ENCODE results near the gene GASK1A.

DNA sequence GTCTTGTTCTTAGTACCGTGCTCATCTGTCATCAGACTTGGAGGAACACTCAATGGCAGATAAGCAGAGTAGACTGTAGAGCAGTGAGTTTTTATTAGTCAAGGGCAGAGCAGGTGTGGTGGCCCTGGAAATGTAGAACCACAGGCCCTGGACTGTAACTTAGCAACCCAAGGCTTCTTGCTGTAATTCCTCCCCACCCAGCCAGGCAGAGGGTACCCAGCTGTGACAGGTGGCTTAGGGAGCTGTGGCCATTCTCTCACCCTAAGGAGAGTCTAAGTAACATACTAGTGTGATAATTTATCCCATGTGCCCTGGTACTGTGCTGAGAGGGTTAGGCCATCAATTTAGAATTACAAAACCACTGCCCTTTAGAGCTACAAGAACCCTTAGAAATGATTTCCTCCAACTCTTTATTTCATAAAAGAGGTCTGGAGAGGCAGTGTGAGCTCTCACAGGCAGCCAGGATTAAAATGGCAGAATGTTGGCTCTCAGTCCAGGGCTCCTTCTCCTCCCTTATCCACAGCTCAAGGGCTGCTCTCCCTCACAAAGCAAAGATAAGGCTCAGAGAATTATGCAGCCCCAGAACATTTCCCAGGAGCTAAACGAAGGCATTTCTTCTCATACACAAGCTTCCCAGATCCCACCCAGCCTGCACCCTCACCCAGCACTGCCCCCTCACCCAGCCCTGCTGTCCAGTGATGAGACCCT, 123.8 kb downstream of the GASK1A start:
- TF ChIP-seq CTCF (IDR thresholded peaks at IDR 0.05) (no peak), CHD2 (IDR thresholded peaks at IDR 0.05; ENCODE audit: low read length, partially characterized antibody) (no peak), POLR2AphosphoS2 (conservative IDR thresholded peaks at IDR 0.05; ENCODE audit: low read length) (no peak), CEBPB (IDR thresholded peaks at IDR 0.05) (no peak), CBX8 (IDR thresholded peaks at IDR 0.05) (no peak), ELK1 (IDR thresholded peaks at IDR 0.05; ENCODE audit: low read depth, low read length) (no peak)
- TF ChIP-seq, protein P1, sequence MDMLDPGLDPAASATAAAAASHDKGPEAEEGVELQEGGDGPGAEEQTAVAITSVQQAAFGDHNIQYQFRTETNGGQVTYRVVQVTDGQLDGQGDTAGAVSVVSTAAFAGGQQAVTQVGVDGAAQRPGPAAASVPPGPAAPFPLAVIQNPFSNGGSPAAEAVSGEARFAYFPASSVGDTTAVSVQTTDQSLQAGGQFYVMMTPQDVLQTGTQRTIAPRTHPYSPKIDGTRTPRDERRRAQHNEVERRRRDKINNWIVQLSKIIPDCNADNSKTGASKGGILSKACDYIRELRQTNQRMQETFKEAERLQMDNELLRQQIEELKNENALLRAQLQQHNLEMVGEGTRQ (IDR thresholded peaks at IDR 0.05): no peak

Data from A549 (cell line).